WTC11 (cell line): ENCODE measurements around the gene OVCA2. TPM values are rescaled to one million over a fixed set of nuclear protein-coding genes. Genes with fewer than 3 reads are reported as not detected.
A peak's percentile ranks its signal among the peaks of the same experiment; 100 is the strongest.

Source experiments
- ATAC-seq: fragments of 200-7000 bp; cut with Tn5 transposase; 2 replicates; pipeline ENCODE4 v1.10.0; 2021; ENCODE audit warnings: mild to moderate bottlenecking, moderate library complexity
- CTCF ChIA-PET: fragments of 300-600 bp; sonication (Branson Sonifier 250); formaldehyde crosslinking; loops from one replicate; lab custom pipeline; 2021; ENCODE audit warnings: antibody characterized with exemption; lab: Charles Lee
- POLR2A ChIA-PET: fragments of 350-600 bp; sonication (Branson Sonifier 250); formaldehyde crosslinking; loops from one replicate; lab custom pipeline; 2021; ENCODE audit warnings: antibody characterized with exemption; lab: Charles Lee
- DNase-seq: peaks from one replicate; pipeline ENCODE4 v3.0.0; 2021; ENCODE audit warnings: low spot score
- H3K27ac Mint-ChIP-seq: 2 replicates; pipeline ENCODE4 v1.8.0; 2021; ENCODE audit warnings: mixed read lengths
- H3K27me3 Mint-ChIP-seq: 2 replicates; pipeline ENCODE4 v1.8.0; 2021; ENCODE audit warnings: low read depth, mild to moderate bottlenecking, moderate library complexity, mixed read lengths
- H3K36me3 Mint-ChIP-seq: 2 replicates; pipeline ENCODE4 v1.8.0; 2021; ENCODE audit warnings: mixed read lengths
- H3K4me1 Mint-ChIP-seq: 2 replicates; pipeline ENCODE4 v1.8.0; 2022; ENCODE audit warnings: mixed read lengths
- H3K4me3 Mint-ChIP-seq: 2 replicates; pipeline ENCODE4 v1.8.0; 2021; ENCODE audit warnings: mild to moderate bottlenecking, moderate library complexity, mixed read lengths
- H3K9me3 Mint-ChIP-seq: 2 replicates; pipeline ENCODE4 v1.8.0; 2021; ENCODE audit warnings: mixed read lengths
- AFF4 ChIP-seq: sonication (generic); formaldehyde crosslinking; IDR thresholded peaks from 2 replicates; pipeline ENCODE4 v1.8.1; 2023; ENCODE audit warnings: mild to moderate bottlenecking, missing genetic modification reagents, borderline replicate concordance
- CREM ChIP-seq: sonication (generic); formaldehyde crosslinking; IDR thresholded peaks from 2 replicates; pipeline ENCODE4 v1.8.1; 2022; ENCODE audit warnings: mild to moderate bottlenecking, missing genetic modification reagents, moderate library complexity
- CTCF ChIP-seq: fragments of 200-600 bp; IDR thresholded peaks from 2 replicates; pipeline ENCODE4 v1.8.0; 2022; ENCODE audit warnings: antibody characterized with exemption
- E2F4 ChIP-seq: sonication (generic); formaldehyde crosslinking; IDR thresholded peaks from 2 replicates; pipeline ENCODE4 v1.8.1; 2022; ENCODE audit warnings: low read depth, mild to moderate bottlenecking, moderate library complexity, missing genetic modification reagents, borderline replicate concordance
- EMX1 ChIP-seq: fragments of 250-450 bp; sonication (Bioruptor Pico); IDR thresholded peaks from 2 replicates; pipeline ENCODE4 v1.8.0; 2021; ENCODE audit warnings: mild to moderate bottlenecking
- FOXK1 ChIP-seq: sonication (generic); formaldehyde crosslinking; IDR thresholded peaks from 2 replicates; pipeline ENCODE4 v1.8.0; 2022; ENCODE audit warnings: mild to moderate bottlenecking, moderate library complexity, missing genetic modification reagents
- MXD4 ChIP-seq: fragments of 250-450 bp; sonication (Bioruptor Pico); IDR thresholded peaks from 2 replicates; pipeline ENCODE4 v1.8.0; 2021; ENCODE audit warnings: mild to moderate bottlenecking, moderate library complexity, borderline replicate concordance
- MYBL2 ChIP-seq: sonication (generic); formaldehyde crosslinking; IDR thresholded peaks from 2 replicates; pipeline ENCODE4 v1.8.1; 2023; ENCODE audit warnings: mild to moderate bottlenecking, moderate library complexity, missing genetic modification reagents
- NR3C1 ChIP-seq: sonication (generic); formaldehyde crosslinking; conservative IDR thresholded peaks from 2 replicates; pipeline ENCODE4 v1.8.1; 2023; ENCODE audit warnings: low read depth, mild to moderate bottlenecking, missing genetic modification reagents
- ZBTB43 ChIP-seq: sonication (generic); formaldehyde crosslinking; IDR thresholded peaks from 2 replicates; pipeline ENCODE4 v1.8.1; 2023; ENCODE audit warnings: mild to moderate bottlenecking, missing genetic modification reagents
- ZNF263 ChIP-seq: sonication (generic); formaldehyde crosslinking; IDR thresholded peaks from 2 replicates; pipeline ENCODE4 v1.8.1; 2022; ENCODE audit warnings: low read depth, mild to moderate bottlenecking, moderate library complexity, missing genetic modification reagents
- ZNF396 ChIP-seq: fragments of 250-450 bp; sonication (Bioruptor Pico); IDR thresholded peaks from 2 replicates; pipeline ENCODE4 v1.8.0; 2021; ENCODE audit warnings: mild to moderate bottlenecking, moderate library complexity, borderline replicate concordance
- ZNF671 ChIP-seq: fragments of 250-450 bp; sonication (Bioruptor Pico); IDR thresholded peaks from 2 replicates; pipeline ENCODE4 v1.8.0; 2021; ENCODE audit warnings: mild to moderate bottlenecking
- total RNA-seq: library from RNA; stranded (reverse); gene quantifications from 3 replicates; pipeline ENCODE4 v1.2.3, GENCODE V29; 2021

The OVCA2 gene
- total RNA-seq, 1 experiment from 2014 or later: 23.5 TPM

GRCh38 chr17:2075336-2076086, 33.7 kb downstream of the OVCA2 start:
- no peaks in the 10 kb centered on the region for H3K27me3 Mint-ChIP-seq
- H3K9me3 Mint-ChIP-seq: no peaks in the 10 kb centered on the region
- peak overlapping the region; percentile 90 for H3K27ac Mint-ChIP-seq
- ChIA-PET POLR2A (no interaction called here), CTCF (interaction anchor here (1.1 to 3.7 kb wide), 9 partner anchors 15 to 169 kb away, joined by 3 to 21 read pairs (median 7); partner anchors contain the start of gene HIC1)
- H3K4me1 Mint-ChIP-seq: peaks cover 19% of the 10 kb centered on the region
- TF ChIP-seq AFF4 (no peak), ZNF396 (CRISPR knock-in tag) (no peak), CREM (CRISPR knock-in tag) (no peak)
- DNase-seq (peak; percentile 28), ATAC-seq (peak; percentile 59)
- H3K4me3 Mint-ChIP-seq: no peak overlapping the region
- peaks cover 8% of the 10 kb centered on the region for H3K36me3 Mint-ChIP-seq

GRCh38 chr17:2076087-2076984, 34.5 kb downstream of the OVCA2 start:
- H3K27me3 Mint-ChIP-seq: no peaks in the 10 kb centered on the region
- no peaks in the 10 kb centered on the region for H3K9me3 Mint-ChIP-seq
- H3K4me1 Mint-ChIP-seq: peaks cover 11% of the 10 kb centered on the region
- ChIA-PET POLR2A (no interaction called here), CTCF (interaction anchor here (0.9 to 3.7 kb wide), 10 partner anchors 14 to 169 kb away, joined by 3 to 21 read pairs (median 6); partner anchors contain the start of gene HIC1)
- H3K4me3 Mint-ChIP-seq: no peak overlapping the region
- ATAC-seq (no peak), DNase-seq (no peak)
- no peak for TF ChIP-seq FOXK1 (CRISPR knock-in tag)
- no peak for TF ChIP-seq EMX1 (CRISPR knock-in tag)
- no peak for TF ChIP-seq ZBTB43
- no peak for TF ChIP-seq ZNF263 (CRISPR knock-in tag)
- no peak for TF ChIP-seq E2F4 (CRISPR knock-in tag)
- no peak for TF ChIP-seq NR3C1
- TF ChIP-seq CTCF: no peak
- TF ChIP-seq ZNF671 (CRISPR knock-in tag): no peak
- no peak for TF ChIP-seq MYBL2
- no peak for TF ChIP-seq MXD4
- peak overlapping the region; percentile 78 for H3K27ac Mint-ChIP-seq
- H3K36me3 Mint-ChIP-seq: peaks cover 8% of the 10 kb centered on the region
